ENCODE results near the gene HOXA1.

Gene HOXA1

GRCh38 chr7:27116031-27116961 lies 20.5 kb upstream of the HOXA1 start:
- DNase-seq, result no peak

DNA sequence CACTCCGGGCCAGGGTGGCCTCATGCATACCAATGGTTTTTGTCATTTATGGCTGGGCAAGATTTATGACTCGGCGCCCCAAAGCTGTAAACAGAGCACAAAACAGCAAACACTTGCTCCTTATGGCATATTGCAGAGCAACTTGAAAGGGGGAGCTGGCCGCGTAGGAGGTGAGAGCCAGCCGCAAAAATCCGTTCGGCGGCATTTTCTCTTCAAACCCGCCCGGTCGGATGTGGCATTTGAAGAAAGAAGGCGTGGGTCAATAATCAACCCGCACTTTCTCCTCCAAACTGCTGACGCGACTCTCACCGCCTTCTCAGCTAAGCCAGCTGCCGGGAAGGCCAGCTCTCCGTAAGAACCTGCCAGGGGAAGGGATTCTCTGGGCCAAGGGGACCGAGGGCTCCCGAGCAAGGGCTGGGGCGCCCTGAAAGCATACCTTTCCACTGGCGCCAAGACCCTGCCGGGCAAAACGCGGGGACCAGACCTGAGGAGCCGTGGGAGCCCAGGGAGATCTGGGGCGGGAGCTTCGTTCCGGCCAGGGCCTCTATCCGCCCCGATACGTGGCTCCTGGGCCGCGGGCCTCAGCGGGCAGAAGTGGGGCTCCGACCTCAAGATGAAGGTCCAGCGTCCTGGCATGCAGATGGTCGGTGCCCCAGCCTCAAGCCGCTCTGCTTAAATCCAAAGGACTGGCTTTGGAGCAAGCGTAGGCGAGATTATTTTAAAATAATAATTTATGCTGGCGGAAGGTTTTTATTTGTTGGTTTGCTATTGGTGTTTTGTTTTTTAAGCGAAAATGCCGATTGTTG lies 19.6 kb upstream of the HOXA1 start:
- no peak for DNase-seq

DNA sequence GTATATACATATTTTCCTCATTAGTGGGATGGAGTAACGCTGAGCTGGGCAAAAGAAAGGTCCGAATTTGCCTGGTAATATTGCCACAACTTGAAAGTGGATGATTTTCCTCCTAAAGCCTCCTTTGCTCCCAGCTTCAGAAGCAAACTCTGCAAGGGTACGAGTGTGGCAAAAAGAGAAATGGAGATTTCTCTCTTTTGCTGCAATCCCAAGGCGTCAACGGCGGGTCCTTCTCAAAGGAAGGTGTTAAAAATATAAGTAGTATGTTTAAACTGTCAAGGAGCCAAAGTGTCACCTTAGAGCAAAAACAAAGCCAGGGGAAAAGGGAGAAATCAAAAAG lies 19.1 kb upstream of the HOXA1 start:
- no peak for DNase-seq

- DNase-seq, result no peak
Measured at GRCh38 chr7:27113991-27114769, 18.4 kb upstream of the HOXA1 start.

DNA sequence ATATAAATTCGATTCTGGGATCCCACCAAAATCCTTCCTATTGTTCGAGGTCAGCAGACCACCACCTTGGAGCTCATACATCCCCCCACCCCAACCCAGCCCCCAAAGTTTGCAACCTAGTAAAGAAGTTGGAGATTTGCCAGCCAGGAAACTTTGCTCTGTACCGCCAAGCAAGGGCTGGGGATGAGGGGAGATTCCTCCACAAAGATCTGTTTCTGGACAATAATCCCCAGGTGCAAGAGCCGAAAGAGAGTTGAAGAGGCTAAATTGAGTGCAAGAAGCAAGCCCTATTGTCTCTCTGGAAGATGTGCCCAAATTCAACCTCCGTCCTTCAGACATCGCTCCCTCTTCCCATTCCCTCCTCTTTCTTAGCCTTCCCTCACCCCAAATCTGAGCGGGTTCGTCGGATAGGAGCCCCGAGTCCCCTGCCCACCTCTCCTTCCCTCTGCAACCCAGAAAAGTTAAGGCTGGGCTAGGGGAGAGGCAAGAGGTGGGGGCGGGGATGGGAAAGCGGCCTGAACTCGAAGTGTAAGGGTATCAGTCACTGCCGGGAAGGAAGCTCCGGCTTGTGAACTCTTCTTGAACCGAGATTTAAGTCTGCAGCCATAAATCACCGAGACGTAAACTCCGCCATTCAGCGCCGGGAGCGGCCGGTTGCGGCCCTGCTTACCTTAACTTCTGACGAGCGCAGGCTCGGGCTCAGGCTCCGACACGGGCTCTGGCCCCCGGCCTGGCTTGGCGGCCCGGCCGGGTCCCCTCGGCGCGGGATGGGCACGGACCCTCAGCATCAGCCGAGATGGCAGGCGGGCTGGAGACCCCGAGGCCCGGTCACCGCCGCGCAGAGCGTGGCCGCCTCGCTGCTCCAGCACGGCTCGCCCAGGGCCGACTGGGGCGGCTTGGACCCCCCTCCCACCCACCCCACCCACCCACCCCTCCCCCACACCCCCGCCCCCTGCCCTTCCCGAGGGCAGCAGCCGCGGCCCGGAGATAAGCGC lies 17.5 kb upstream of the HOXA1 start:
- DNase-seq, result no peak

GRCh38 chr7:27112361-27112760 lies 16.6 kb upstream of the HOXA1 start:
- DNase-seq, result no peak

DNA sequence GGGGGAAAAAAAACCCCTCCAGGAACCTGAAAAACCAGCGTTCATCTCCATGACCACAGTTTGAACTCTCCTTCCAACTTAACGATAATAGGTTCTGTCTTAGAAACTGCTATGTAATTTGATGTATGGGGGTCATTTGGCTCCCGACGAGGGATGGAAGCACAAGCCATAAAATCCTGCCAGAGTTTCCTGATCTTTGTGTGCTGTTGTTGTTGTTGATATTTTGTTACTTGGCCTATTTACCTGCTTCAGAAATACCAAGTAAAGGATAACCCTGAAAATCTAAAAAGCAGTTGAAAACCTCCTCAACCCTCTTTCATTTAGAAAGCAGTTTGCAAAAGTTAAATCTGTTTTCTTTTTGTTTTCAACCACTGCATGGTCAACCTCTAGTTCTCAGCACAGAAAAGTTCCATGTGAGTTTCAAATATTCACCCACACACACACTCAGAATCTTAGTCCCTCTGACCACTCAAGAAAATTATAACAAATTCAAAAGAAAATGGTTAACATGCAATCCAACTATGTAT lies 16.0 kb upstream of the HOXA1 start:
- DNase-seq, result no peak

- no peak for DNase-seq
Measured at GRCh38 chr7:27111042-27111750, 15.4 kb upstream of the HOXA1 start.

GRCh38 chr7:27110186-27111031 lies 14.6 kb upstream of the HOXA1 start:
- DNase-seq, result no peak

DNA sequence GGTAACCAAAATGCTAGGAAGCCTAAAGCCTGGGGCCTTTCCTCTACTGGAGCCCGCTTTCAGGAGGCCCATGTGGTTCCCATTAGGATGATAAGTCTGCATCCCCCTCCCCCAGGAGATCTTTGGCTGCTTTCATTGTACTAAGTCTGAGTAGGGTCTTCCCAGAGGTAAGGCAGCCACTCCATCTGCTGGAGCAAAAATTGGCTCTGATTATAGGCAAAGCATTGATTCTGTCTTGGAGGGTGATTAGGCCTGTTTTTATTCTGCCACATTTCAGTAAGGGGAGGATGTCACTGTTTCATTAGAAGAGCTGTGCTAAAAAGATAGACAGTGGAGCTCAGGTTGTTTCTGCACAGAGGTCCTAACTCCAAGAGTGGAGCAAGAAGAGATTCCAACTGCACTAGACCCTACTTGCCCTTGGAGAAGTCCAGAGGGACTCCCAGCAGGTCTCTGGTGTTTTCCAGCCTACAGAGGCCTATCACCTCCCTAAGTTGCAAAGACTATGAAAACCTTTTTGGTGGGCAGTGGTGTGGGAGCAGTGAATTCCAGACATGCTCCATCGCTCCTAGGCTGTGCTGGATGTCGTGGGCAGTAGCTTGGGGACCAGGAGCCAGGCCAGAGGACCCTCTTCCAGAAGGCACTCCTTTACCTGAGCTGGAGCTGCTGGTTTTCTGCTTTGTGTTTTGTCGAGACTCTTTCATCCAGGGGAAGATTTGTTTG lies 13.8 kb upstream of the HOXA1 start:
- DNase-seq, result no peak

DNA sequence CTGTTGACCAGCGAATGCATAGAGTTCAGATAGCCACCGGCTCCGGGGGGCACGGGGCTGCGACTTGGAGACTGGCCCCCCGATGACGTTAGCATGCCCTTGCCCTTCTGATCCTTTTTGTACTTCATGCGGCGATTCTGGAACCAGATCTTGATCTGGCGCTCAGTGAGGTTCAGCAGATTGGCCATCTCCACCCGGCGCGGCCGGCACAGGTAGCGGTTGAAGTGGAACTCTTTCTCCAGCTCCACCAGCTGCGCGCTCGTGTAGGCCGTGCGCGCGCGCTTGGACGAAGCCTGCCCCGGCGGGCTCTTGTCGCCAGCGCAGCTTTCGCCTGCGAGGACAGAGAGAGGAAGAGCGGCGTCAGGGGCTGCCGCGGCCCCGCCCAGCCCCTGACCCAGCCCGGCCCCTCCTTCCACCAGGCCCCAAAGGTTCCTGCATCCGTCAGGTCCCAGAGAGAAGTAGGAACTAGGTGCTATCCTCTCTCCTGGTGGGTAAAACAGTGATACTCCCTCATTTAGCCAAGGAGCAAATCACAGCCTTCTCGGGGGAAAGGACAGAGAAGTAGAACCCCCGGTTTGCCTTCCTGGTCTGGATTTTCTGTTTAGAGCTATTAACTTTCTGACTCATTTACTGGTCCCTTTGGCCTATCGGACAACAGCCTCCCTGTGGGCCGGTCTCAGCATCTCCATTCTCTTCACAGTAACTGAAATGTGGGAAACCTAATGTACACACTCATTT lies 12.8 kb upstream of the HOXA1 start:
- DNase-seq, result no peak

- DNase-seq, result no peak
Measured at GRCh38 chr7:27107391-27108381, 11.9 kb upstream of the HOXA1 start.

DNA sequence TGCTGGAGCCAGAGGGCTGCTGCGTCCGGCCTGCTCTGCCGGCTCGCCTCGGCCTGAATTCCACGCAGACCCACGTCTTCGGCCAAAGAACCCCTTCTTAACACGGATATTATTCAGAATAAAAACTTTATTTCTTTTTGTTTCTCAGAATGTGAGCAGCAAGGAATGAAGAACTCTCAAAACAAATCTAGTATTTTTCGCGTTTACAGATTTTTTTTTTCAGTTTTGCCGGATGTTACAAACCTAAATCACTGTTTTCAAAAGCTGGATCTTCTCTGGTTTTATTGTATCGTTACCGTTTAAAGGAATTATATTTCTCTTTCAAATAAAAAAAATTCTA lies 11.1 kb upstream of the HOXA1 start:
- no peak for DNase-seq

- DNase-seq, result no peak
Measured at GRCh38 chr7:27106181-27106900, 10.5 kb upstream of the HOXA1 start.

DNA sequence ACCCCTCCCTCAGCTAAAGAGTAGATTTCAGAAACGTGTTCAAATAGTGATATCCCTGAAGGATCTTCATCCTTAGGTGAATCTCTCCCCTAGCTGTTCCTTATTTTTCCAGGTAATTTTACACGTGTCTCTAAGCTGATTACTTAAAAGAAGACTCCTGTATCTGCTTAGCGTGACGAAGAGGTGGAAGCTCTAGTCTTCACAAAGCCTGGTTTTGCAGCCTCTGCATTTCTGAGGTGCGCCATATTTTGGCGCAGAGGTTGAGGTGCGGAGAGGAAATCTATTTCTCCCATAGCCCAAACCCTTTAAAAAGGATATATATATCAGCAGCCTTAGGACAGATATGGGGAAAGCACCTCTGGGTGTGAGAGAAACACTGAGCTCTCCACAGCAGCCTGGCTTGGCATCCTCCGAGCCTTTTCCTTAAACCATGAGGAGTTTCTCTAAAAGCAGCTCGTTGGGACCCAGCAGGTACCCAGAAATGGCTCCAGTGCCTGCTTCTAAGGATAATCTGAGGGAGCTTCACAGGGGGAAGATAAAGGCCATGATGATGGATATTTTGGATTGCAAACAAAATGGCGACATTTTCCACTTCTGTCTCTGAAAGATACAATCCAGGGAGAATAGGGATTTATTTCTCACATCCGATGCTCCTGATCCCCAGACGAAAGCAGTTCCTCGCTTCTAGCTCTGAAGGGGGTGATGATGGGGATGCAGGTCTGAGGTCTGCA lies 9.7 kb upstream of the HOXA1 start:
- no peak for DNase-seq

All from T-helper 9 cell (primary cell).